ENCODE measurements around the gene NOS1AP. TPM values are rescaled to one million over a fixed set of nuclear protein-coding genes. Genes with fewer than 3 reads are reported as not detected.

The NOS1AP gene
- polyA plus RNA-seq, 1 of the 3 experiments (the other 2 are of a cell fraction), result 0.03 TPM

DNA sequence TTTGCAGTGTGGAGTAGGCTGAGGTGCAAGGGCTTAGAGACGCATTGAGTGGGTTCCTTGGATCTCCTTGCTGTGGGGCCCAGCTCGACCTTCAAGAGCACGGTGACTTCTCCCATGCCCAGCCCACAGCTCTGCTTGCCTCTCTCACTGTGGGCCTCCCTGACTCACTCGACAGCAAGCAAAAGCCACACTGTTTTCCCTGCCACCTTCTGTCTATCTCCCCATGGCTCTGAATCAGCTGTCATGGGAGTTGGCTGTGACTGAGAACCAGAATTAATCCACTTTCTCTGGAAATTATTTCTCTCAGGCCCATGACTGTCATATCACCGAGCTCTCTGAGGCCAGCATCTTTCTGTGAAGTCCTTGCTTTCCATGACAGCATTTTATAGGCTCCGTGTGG, 140.7 kb downstream of the NOS1AP start:
- ChIA-PET POLR2A (no interaction called here), CTCF (interaction anchor here (1.5 kb wide), 1 partner anchor 154 kb away, joined by 5 read pairs; no protein-coding TSS in a partner anchor)
- Histone ChIP-seq H3K27me3 (ENCODE audit: insufficient read depth) (no peaks in the 10 kb centered on the region), H3K4me3 (ENCODE audit: low read depth in 2 of 2, low read length in 1 of 2) (no peak overlapping the region), H3K9me3 (no peaks in the 10 kb centered on the region), H3F3A (replicated peaks; ENCODE audit: insufficient read depth) (no peaks in the 10 kb centered on the region), H2AFZ (ENCODE audit: low read depth) (no peak overlapping the region), H3K27ac (ENCODE audit: low read depth in 2 of 2, low read length in 1 of 2) (no peak overlapping the region), H3K36me3 (replicated peaks in 1 of 2; ENCODE audit: control insufficient read depth in 1 of 2, insufficient read depth in 2 of 2, low read length in 1 of 2) (no peaks in the 10 kb centered on the region), H3K9me2 (no peaks in the 10 kb centered on the region), H3K4me1 (ENCODE audit: control insufficient read depth in 1 of 2, insufficient read depth in 2 of 2, low read depth in 1 of 2, low read length in 1 of 2) (peaks cover 0 to 5% of the 10 kb centered on the region in 2 experiments; a peak in 2 of 4 replicates), H3K9ac (no peak overlapping the region), H3K4me2 (no peak overlapping the region), H3K79me2 (ENCODE audit: insufficient read depth) (no peaks in the 10 kb centered on the region), H4K20me1 (ENCODE audit: insufficient read depth) (no peaks in the 10 kb centered on the region)
- TF ChIP-seq, protein P1, sequence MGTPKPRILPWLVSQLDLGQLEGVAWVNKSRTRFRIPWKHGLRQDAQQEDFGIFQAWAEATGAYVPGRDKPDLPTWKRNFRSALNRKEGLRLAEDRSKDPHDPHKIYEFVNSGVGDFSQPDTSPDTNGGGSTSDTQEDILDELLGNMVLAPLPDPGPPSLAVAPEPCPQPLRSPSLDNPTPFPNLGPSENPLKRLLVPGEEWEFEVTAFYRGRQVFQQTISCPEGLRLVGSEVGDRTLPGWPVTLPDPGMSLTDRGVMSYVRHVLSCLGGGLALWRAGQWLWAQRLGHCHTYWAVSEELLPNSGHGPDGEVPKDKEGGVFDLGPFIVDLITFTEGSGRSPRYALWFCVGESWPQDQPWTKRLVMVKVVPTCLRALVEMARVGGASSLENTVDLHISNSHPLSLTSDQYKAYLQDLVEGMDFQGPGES (IDR thresholded peaks at IDR 0.05; ENCODE audit: low read depth, low read length), result no peak
- no peak for TF ChIP-seq RXRA (IDR thresholded peaks at IDR 0.05; ENCODE audit: borderline replicate concordance, low read depth)
- TF ChIP-seq FOXJ3 (CRISPR knock-in tag; IDR thresholded peaks at IDR 0.05), result no peak
- TF ChIP-seq, protein P2, sequence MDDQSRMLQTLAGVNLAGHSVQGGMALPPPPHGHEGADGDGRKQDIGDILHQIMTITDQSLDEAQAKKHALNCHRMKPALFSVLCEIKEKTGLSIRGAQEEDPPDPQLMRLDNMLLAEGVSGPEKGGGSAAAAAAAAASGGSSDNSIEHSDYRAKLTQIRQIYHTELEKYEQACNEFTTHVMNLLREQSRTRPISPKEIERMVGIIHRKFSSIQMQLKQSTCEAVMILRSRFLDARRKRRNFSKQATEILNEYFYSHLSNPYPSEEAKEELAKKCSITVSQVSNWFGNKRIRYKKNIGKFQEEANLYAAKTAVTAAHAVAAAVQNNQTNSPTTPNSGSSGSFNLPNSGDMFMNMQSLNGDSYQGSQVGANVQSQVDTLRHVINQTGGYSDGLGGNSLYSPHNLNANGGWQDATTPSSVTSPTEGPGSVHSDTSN (IDR thresholded peaks at IDR 0.05), result no peak
- TF ChIP-seq, protein P3, sequence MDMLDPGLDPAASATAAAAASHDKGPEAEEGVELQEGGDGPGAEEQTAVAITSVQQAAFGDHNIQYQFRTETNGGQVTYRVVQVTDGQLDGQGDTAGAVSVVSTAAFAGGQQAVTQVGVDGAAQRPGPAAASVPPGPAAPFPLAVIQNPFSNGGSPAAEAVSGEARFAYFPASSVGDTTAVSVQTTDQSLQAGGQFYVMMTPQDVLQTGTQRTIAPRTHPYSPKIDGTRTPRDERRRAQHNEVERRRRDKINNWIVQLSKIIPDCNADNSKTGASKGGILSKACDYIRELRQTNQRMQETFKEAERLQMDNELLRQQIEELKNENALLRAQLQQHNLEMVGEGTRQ (IDR thresholded peaks at IDR 0.05; ENCODE audit: borderline replicate concordance, low read depth, low read length), result no peak
- TF ChIP-seq EP300 (IDR thresholded peaks at IDR 0.05; ENCODE audit: borderline replicate concordance in 1 of 2, low read depth in 1 of 2, low read length in 1 of 2), result no peak
- TF ChIP-seq, protein P4, sequence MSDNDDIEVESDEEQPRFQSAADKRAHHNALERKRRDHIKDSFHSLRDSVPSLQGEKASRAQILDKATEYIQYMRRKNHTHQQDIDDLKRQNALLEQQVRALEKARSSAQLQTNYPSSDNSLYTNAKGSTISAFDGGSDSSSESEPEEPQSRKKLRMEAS (IDR thresholded peaks at IDR 0.05; ENCODE audit: low read depth), result no peak
- TF ChIP-seq, protein P5, sequence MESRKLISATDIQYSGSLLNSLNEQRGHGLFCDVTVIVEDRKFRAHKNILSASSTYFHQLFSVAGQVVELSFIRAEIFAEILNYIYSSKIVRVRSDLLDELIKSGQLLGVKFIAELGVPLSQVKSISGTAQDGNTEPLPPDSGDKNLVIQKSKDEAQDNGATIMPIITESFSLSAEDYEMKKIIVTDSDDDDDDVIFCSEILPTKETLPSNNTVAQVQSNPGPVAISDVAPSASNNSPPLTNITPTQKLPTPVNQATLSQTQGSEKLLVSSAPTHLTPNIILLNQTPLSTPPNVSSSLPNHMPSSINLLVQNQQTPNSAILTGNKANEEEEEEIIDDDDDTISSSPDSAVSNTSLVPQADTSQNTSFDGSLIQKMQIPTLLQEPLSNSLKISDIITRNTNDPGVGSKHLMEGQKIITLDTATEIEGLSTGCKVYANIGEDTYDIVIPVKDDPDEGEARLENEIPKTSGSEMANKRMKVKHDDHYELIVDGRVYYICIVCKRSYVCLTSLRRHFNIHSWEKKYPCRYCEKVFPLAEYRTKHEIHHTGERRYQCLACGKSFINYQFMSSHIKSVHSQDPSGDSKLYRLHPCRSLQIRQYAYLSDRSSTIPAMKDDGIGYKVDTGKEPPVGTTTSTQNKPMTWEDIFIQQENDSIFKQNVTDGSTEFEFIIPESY (IDR thresholded peaks at IDR 0.05; ENCODE audit: borderline replicate concordance, low read depth), result no peak
- TF ChIP-seq NFIC (IDR thresholded peaks at IDR 0.05; ENCODE audit: borderline replicate concordance), result no peak
- TF ChIP-seq SIN3A (IDR thresholded peaks at IDR 0.05; ENCODE audit: borderline replicate concordance, low read depth, low read length), result no peak
- TF ChIP-seq TCF12 (IDR thresholded peaks at IDR 0.05), result no peak
- no peak for TF ChIP-seq RFX5 (IDR thresholded peaks at IDR 0.05; ENCODE audit: low read length)
- TF ChIP-seq EZH2phosphoT487 (IDR thresholded peaks at IDR 0.05; ENCODE audit: borderline replicate concordance, low read depth), result no peak
- no peak for TF ChIP-seq TEAD4 (IDR thresholded peaks at IDR 0.05; ENCODE audit: borderline replicate concordance, insufficient read depth)
- TF ChIP-seq, protein P6, sequence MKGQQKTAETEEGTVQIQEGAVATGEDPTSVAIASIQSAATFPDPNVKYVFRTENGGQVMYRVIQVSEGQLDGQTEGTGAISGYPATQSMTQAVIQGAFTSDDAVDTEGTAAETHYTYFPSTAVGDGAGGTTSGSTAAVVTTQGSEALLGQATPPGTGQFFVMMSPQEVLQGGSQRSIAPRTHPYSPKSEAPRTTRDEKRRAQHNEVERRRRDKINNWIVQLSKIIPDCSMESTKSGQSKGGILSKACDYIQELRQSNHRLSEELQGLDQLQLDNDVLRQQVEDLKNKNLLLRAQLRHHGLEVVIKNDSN (IDR thresholded peaks at IDR 0.05; ENCODE audit: borderline replicate concordance, low read depth), result no peak
- no peak for TF ChIP-seq NRF1 (IDR thresholded peaks at IDR 0.05; ENCODE audit: low read depth, low read length)
- TF ChIP-seq, protein P7, sequence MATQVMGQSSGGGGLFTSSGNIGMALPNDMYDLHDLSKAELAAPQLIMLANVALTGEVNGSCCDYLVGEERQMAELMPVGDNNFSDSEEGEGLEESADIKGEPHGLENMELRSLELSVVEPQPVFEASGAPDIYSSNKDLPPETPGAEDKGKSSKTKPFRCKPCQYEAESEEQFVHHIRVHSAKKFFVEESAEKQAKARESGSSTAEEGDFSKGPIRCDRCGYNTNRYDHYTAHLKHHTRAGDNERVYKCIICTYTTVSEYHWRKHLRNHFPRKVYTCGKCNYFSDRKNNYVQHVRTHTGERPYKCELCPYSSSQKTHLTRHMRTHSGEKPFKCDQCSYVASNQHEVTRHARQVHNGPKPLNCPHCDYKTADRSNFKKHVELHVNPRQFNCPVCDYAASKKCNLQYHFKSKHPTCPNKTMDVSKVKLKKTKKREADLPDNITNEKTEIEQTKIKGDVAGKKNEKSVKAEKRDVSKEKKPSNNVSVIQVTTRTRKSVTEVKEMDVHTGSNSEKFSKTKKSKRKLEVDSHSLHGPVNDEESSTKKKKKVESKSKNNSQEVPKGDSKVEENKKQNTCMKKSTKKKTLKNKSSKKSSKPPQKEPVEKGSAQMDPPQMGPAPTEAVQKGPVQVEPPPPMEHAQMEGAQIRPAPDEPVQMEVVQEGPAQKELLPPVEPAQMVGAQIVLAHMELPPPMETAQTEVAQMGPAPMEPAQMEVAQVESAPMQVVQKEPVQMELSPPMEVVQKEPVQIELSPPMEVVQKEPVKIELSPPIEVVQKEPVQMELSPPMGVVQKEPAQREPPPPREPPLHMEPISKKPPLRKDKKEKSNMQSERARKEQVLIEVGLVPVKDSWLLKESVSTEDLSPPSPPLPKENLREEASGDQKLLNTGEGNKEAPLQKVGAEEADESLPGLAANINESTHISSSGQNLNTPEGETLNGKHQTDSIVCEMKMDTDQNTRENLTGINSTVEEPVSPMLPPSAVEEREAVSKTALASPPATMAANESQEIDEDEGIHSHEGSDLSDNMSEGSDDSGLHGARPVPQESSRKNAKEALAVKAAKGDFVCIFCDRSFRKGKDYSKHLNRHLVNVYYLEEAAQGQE (IDR thresholded peaks at IDR 0.05; ENCODE audit: low read depth, low read length), result no peak
- TF ChIP-seq CHD2 (IDR thresholded peaks at IDR 0.05; ENCODE audit: low read length, partially characterized antibody), result no peak
- TF ChIP-seq GATA2 (CRISPR knock-in tag; IDR thresholded peaks at IDR 0.05), result no peak
- no peak for TF ChIP-seq TAF1 (IDR thresholded peaks at IDR 0.05; ENCODE audit: borderline replicate concordance, low read depth, low read length)
- WGBS (ENCODE audit: low lambda C conversion rate), result 31% methylated on average over 5 of the region's 6 CpGs
- no peak for DNase-seq

All from SK-N-SH (cell line).